ENCODE measurements around the gene DMP1. TPM values are rescaled to one million over a fixed set of nuclear protein-coding genes. Genes with fewer than 3 reads are reported as not detected.

The DMP1 gene
- total and polyA plus RNA-seq, 2 of the 8 experiments (the other 6 are each of a cell fraction or from before 2014, with no cell fraction given) = 0.05 to 0.17 TPM

DNA sequence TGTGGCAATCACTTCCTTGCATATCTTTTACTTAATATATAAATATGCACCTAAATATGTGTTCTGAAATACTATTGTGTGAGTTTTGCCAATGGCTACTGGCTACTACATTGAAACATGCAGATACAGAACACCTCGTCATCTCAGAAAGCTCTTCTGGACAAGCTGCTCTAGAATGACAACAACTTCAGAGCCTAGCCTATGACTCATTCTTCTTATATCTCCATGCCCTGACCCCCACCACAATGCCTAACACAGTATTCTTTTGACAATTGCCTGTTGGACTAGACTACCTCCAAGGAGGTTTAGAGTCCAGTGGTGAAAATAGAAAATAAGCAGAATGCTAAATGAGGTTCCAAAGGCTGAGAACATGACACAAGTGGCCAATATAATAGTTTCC lies 17.6 kb upstream of the DMP1 start:
- H3K18ac ChIP-seq (ENCODE audit: extremely low read depth, low read length) = no peak overlapping the region
- TF ChIP-seq, protein P1, sequence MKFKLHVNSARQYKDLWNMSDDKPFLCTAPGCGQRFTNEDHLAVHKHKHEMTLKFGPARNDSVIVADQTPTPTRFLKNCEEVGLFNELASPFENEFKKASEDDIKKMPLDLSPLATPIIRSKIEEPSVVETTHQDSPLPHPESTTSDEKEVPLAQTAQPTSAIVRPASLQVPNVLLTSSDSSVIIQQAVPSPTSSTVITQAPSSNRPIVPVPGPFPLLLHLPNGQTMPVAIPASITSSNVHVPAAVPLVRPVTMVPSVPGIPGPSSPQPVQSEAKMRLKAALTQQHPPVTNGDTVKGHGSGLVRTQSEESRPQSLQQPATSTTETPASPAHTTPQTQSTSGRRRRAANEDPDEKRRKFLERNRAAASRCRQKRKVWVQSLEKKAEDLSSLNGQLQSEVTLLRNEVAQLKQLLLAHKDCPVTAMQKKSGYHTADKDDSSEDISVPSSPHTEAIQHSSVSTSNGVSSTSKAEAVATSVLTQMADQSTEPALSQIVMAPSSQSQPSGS (IDR thresholded peaks at IDR 0.05; ENCODE audit: low read length) = no peak
- no peak overlapping the region for H3K4ac ChIP-seq (replicated peaks; ENCODE audit: insufficient read length, low read depth, low read length)
- no peaks in the 10 kb centered on the region for H3K79me2 ChIP-seq (ENCODE audit: control insufficient read depth in 1 of 2, insufficient read depth in 2 of 2, low read length in 2 of 2)
- no peak overlapping the region for H3K27ac ChIP-seq (ENCODE audit: low read depth, low read length)
- no peak overlapping the region for H4K8ac ChIP-seq (ENCODE audit: extremely low read depth, insufficient read depth, low read length)
- no peaks in the 10 kb centered on the region for H4K20me1 ChIP-seq (replicated peaks in 1 of 2; ENCODE audit: control insufficient read depth in 1 of 2, insufficient read depth in 2 of 2, low read length in 2 of 2)
- H2BK5ac ChIP-seq (ENCODE audit: low read depth, low read length) = no peak overlapping the region
- 95% methylated on average over 1 of the region's 1 CpG; no CpG with 5 or more reads in 1 of the 2 experiments for WGBS, 2 experiments (ENCODE audit: extremely low coverage in 1 of 2, insufficient coverage in 1 of 2, insufficient read length in 1 of 2, insufficient replicate concordance in 2 of 2, low coverage in 1 of 2, low lambda C conversion rate in 2 of 2, missing lambda C conversion rate in 1 of 2)
- no peak overlapping the region for H3K56ac ChIP-seq (replicated peaks; ENCODE audit: insufficient read length, low read depth, low read length)
- H2BK20ac ChIP-seq (ENCODE audit: low read length) = no peak overlapping the region
- H3K9ac ChIP-seq (replicated peaks in 1 of 4; ENCODE audit: extremely low read depth in 1 of 4, low read depth in 3 of 4, low read length in 3 of 4) = no peak overlapping the region
- no peak overlapping the region for H2BK120ac ChIP-seq (replicated peaks; ENCODE audit: low read depth, low read length)
- no peak overlapping the region for H2BK15ac ChIP-seq (ENCODE audit: low read length)
- no peaks in the 10 kb centered on the region for H3K23me2 ChIP-seq (ENCODE audit: low read depth, low read length)
- DNase-seq (ENCODE audit: low read depth in 1 of 2, low spot score in 2 of 2) = no peak
- no peaks in the 10 kb centered on the region; a peak in 2 of 7 replicates for H3K4me1 ChIP-seq (replicated peaks in 1 of 4; ENCODE audit: control insufficient read depth in 3 of 4, insufficient read depth in 4 of 4, low read length in 3 of 4)
- H2AK5ac ChIP-seq (ENCODE audit: low read depth, low read length) = no peak overlapping the region
- no peak overlapping the region for H4K5ac ChIP-seq (ENCODE audit: insufficient read length, low read depth, low read length)
- H3K36me3 ChIP-seq (ENCODE audit: control insufficient read depth in 2 of 4, insufficient read depth in 4 of 4, low read length in 3 of 4) = no peaks in the 10 kb centered on the region
- POLR2A ChIA-PET (ENCODE audit: partially characterized antibody) = no interaction called here
- H3K9me3 ChIP-seq (ENCODE audit: insufficient read depth in 2 of 2, low read depth in 1 of 2, low read length in 1 of 2) = no peaks in the 10 kb centered on the region; a peak in 1 of 4 replicates
- H2AFZ ChIP-seq (ENCODE audit: low read length) = no peak overlapping the region
- no peak overlapping the region for H4K91ac ChIP-seq (replicated peaks; ENCODE audit: insufficient read length, low read length)
- H3K14ac ChIP-seq (ENCODE audit: insufficient read length) = no peak overlapping the region
- H3K4me2 ChIP-seq (ENCODE audit: insufficient read depth in 1 of 2, low read depth in 2 of 2, low read length in 2 of 2) = no peak overlapping the region
- no peaks in the 10 kb centered on the region for H3K27me3 ChIP-seq (replicated peaks in 1 of 4; ENCODE audit: control insufficient read depth in 3 of 4, extremely low read depth in 1 of 4, insufficient read depth in 3 of 4, low read length in 3 of 4)
- CTCF ChIA-PET (ENCODE audit: partially characterized antibody) = interaction anchor here (0.9 to 1.8 kb wide), 2 partner anchors 10 to 216 kb away, joined by 3 to 5 read pairs; no protein-coding TSS in a partner anchor
- H3K23ac ChIP-seq (ENCODE audit: insufficient read length) = no peak overlapping the region
- H3K4me3 ChIP-seq (ENCODE audit: extremely low read depth in 1 of 4, insufficient read depth in 2 of 4, low read depth in 3 of 4, low read length in 4 of 4) = no peak overlapping the region
- no peak for FAIRE-seq
- H3K79me1 ChIP-seq (ENCODE audit: low read depth, low read length) = no peaks in the 10 kb centered on the region
- H2BK12ac ChIP-seq (ENCODE audit: low read depth, low read length) = no peak overlapping the region
